Lung (tissue), 12 donors: ENCODE measurements around the gene FGR. TPM values are rescaled to one million over a fixed set of nuclear protein-coding genes. Genes with fewer than 3 reads are reported as not detected.
A peak's percentile ranks its signal among the peaks of the same experiment; 100 is the strongest.

Source experiments
- ATAC-seq: fragments of 200-7000 bp; cut with Tn5 transposase; one replicate; pipeline ENCODE4 v1.9.1; 2020; ENCODE audit warnings: moderate number of reproducible peaks; ENCODE audit not compliant: insufficient read depth, low FRiP score
- DNase-seq, 3 donors: peaks; one replicate each; pipeline ENCODE4 v3.0.0-alpha.2; 2013 to 2017
- H3K27ac ChIP-seq, 2 donors: one replicate each; pipeline ENCODE4 v1.5.1; 2013; ENCODE audit warnings: mild to moderate bottlenecking in 2 of 2, moderate library complexity in 2 of 2, control low read depth in 1 of 2, inconsistent platforms in 1 of 2, low read depth in 1 of 2, low read length in 1 of 2
- H3K27me3 ChIP-seq, 3 donors: one replicate each; pipeline ENCODE4 v1.5.1; 2013; ENCODE audit warnings: low read length in 2 of 3; ENCODE audit not compliant: control insufficient read depth in 3 of 3, insufficient read depth in 3 of 3
- H3K36me3 ChIP-seq, 4 donors: one replicate each; pipeline ENCODE4 v1.5.1; 2013; ENCODE audit warnings: low read length in 4 of 4, mild to moderate bottlenecking in 1 of 4, moderate library complexity in 1 of 4; ENCODE audit not compliant: control insufficient read depth in 4 of 4, insufficient read depth in 4 of 4
- H3K4me1 ChIP-seq, 5 donors: one replicate each; pipeline ENCODE4 v1.5.1; 2013; ENCODE audit warnings: low read length in 5 of 5, mild to moderate bottlenecking in 2 of 5, moderate library complexity in 1 of 5; ENCODE audit not compliant: control insufficient read depth in 5 of 5, insufficient read depth in 5 of 5
- H3K4me3 ChIP-seq: one replicate; pipeline ENCODE4 v1.5.1; 2013; ENCODE audit warnings: mild to moderate bottlenecking, control low read depth, moderate library complexity
- H3K9ac ChIP-seq, 2 donors: one replicate each; pipeline ENCODE4 v1.5.1; 2013; ENCODE audit warnings: low read length in 2 of 2, control low read depth in 1 of 2; ENCODE audit not compliant: insufficient read depth in 1 of 2
- H3K9me3 ChIP-seq, 4 donors: one replicate each; pipeline ENCODE4 v1.5.1; 2013; ENCODE audit warnings: low read length in 3 of 4, mild to moderate bottlenecking in 1 of 4, moderate library complexity in 1 of 4; ENCODE audit not compliant: control insufficient read depth in 4 of 4, insufficient read depth in 3 of 4
- WGBS, 2 donors: extraction: QIAGEN DNeasy Blood & Tissue Kit; methylation state at CpG; one replicate each; pipeline ENCODE4 v1.1.7; 2013; 5-methylcytosine and 5-hydroxymethylcytosine counted together
- polyA plus RNA-seq, 2 donors: library from polyadenylated mRNA; stranded (reverse); fragments of 200-250 nt; gene quantifications; one replicate each; pipeline ENCODE4 v1.2.1, GENCODE V29; 2013
- total RNA-seq, 2 donors: library from RNA; depleted of rRNA in 1 of 2; stranded (reverse); fragments of >200 nt in 1 of 2; gene quantifications; one replicate each; pipeline ENCODE4 v1.2.1, GENCODE V29; 2014 to 2021
- TF ChIP-seq, protein P1 (sequence below): IDR thresholded peaks from 2 replicates; pipeline ENCODE4 v1.5.1; 2012; ENCODE audit warnings: mild to moderate bottlenecking; ENCODE audit errors: control extremely low read depth, extremely low read depth
- donor health status: control.
- donor health status: control.
- donor health status: Bipolar disorder and iron deficiency.
- donor health status: healthy.
- donor health status: DM: yes; HTN: yes; CAD: no.

The FGR gene
- total and polyA plus RNA-seq, 4 donors = 26.6 to 403 (median 111) TPM

DNA sequence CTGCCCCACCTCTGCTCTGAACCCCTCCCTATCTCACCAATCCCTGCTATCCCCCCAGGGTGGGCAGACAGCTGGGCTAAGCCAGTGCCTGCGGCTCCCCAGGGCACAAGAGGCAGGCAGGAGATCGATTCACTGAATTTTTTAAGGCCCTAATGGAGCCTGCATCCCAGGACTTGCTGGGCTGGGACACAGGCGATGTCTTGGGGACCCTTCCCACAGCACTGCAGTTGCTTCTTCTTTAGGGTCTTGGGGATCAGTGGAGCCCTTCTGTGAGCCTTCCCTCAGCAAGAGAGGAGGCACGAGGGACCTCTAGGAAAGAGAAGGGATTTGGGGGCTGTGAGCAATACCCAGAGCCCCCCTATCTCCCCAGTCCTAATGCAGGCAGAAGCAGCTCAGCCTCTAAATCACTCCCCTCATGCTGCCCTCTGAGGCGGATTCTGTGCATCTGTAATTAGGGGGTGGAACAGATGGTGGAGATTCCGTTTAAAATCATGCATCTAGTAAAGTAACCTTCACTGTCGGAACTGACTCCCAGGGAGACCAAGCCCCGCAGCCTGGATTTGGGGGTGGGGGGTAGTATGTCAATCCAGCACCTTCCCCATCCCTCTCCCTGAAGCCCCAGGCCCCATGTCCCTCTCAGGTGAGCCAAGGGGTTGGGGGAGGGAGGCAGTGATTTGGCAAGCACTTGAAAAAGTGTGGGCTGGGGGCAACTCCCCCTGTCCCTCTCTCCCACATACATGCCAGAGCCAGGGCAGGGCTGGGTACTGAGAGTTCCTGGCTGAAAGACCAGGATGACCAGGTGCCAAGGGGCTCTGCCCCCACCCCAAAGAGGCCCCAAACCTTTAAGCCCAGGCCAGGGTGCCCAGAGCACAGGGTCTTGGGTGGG, 41.1 kb downstream of the FGR start:
- 81 to 84% methylated on average over 8 of the region's 8 CpGs for WGBS, 2 donors
- Histone ChIP-seq H3K9me3 (no peaks in the 10 kb centered on the region), H3K27ac (peak overlapping the region in 1 of 2 donors; percentile 36), H3K27me3 (no peaks in the 10 kb centered on the region), H3K4me1 (peaks cover 28 to 61% (median 42%) of the 10 kb centered on the region in 5 donors), H3K4me3 (no peak overlapping the region), H3K9ac (peak overlapping the region in 1 of 2 donors; percentile 37), H3K36me3 (peaks cover 0 to 5% (median 2%) of the 10 kb centered on the region in 4 donors)
- DNase-seq = no peak
- TF ChIP-seq, protein P1, sequence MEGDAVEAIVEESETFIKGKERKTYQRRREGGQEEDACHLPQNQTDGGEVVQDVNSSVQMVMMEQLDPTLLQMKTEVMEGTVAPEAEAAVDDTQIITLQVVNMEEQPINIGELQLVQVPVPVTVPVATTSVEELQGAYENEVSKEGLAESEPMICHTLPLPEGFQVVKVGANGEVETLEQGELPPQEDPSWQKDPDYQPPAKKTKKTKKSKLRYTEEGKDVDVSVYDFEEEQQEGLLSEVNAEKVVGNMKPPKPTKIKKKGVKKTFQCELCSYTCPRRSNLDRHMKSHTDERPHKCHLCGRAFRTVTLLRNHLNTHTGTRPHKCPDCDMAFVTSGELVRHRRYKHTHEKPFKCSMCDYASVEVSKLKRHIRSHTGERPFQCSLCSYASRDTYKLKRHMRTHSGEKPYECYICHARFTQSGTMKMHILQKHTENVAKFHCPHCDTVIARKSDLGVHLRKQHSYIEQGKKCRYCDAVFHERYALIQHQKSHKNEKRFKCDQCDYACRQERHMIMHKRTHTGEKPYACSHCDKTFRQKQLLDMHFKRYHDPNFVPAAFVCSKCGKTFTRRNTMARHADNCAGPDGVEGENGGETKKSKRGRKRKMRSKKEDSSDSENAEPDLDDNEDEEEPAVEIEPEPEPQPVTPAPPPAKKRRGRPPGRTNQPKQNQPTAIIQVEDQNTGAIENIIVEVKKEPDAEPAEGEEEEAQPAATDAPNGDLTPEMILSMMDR = no peak
- ATAC-seq = no peak

DNA sequence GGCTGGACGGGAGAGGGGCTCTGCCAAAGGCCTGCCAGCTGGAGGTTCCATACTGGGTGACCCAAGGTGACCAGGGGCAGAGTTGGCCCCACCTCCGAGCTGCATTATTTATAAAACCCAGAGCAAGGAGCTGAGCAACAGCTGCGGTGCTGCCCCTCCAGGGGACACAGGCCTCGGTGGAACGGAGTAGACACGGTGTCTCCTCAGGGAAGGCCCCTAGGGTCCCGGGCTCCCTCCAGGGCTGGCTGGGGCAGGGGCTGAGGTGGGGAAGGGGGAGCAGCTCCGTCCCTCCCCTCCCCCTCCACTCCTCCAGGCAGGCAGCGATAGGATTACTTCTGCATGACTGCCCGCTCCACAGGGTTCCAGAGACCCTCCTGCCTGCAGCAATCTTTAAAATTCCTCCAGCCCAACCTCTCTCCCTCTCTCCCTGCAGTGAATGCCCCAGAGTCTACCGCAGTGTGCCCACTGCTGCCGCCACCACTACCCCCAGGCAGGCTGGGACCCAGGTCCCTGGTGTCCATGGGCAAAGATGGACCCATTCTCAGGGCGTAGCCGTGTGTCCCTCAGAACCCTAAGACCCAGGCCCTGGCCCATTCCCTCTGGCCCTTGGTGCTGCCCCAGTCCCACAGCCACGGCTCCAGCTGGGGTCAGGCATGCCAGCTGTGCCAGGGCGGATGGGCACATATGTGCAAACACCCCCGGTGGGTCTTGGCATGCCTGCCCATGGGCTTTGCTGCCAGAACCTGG, 41.9 kb downstream of the FGR start:
- peaks cover 21 to 58% (median 37%) of the 10 kb centered on the region in 5 donors for H3K4me1 ChIP-seq
- ATAC-seq = no peak
- WGBS, 2 donors = 80 to 87% methylated on average over 17 of the region's 17 CpGs

DNA sequence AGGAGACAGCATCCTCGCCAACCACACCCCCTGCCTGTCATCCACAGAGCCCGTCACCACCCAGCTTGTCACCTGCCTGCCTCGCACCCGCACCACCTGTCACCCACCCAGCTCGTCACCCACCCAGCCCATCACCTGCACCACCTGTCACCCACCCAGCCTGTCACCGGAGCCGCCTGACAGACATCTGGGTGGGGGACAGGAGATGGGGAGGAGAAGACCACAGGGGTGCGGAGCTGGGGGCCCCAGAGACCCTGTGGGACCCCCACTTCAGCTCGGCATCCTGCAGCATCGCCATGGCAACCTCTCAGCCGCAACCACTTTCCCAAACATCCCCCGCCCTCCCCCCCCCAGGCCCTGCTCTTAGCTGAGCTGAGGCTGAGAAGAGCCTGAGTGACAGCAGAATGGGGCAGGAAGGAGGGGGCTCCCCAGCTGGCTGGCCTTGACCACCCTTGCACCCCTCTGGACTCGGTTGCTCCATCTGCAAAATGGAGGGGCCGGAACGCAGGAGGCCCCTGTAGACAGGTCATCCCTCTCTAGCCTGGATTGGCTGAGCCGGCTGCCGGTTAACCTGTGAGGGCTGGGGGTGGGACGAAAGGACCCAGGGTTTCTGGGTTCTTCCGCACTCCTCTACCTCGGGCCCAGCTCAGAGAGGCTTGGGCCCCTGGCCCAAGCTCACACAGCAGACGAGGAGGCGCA, 42.6 kb downstream of the FGR start:
- peaks cover 17 to 51% (median 37%) of the 10 kb centered on the region in 5 donors for H3K4me1 ChIP-seq
- H3K36me3 ChIP-seq = peaks cover 0 to 10% (median 7%) of the 10 kb centered on the region in 4 donors
- H3K27ac ChIP-seq = no peak overlapping the region
- DNase-seq = peak in 1 of 3 donors; percentile 30
- H3K9me3 ChIP-seq = no peaks in the 10 kb centered on the region
- no peak overlapping the region for H3K4me3 ChIP-seq
- TF ChIP-seq, protein P1 = no peak
- WGBS, 2 donors = 88 to 91% methylated on average over 22 of the region's 22 CpGs
- H3K27me3 ChIP-seq = no peaks in the 10 kb centered on the region
- no peak for ATAC-seq
- no peak overlapping the region for H3K9ac ChIP-seq

More for the DNA sequence above, 41.9 kb downstream of the FGR start:
- Histone ChIP-seq H3K4me3 (no peak overlapping the region), H3K36me3 (peaks cover 0 to 6% (median 5%) of the 10 kb centered on the region in 4 donors), H3K27ac (peak overlapping the region in 1 of 2 donors; percentile 36), H3K27me3 (no peaks in the 10 kb centered on the region), H3K9me3 (no peaks in the 10 kb centered on the region), H3K9ac (peak overlapping the region in 1 of 2 donors; percentile 1)
- no peak for DNase-seq
- TF ChIP-seq, protein P1 = no peak
